Endothelial cell of umbilical vein (primary cell): Measurements from ENCODE around the gene SESTD1. TPM values are rescaled to one million over a fixed set of nuclear protein-coding genes. Genes with fewer than 3 reads are reported as not detected.

ENCODE experiments used
- BruUV-seq: library from RNA; stranded (reverse); fragments of 400-500 nt; replicated peaks from 2 replicates; lab custom pipeline; 2021; lab: Mats Ljungman, UMichigan
- CTCF ChIA-PET: fragments of 300-600, 350-600 bp; sonication (Branson Sonifier 250); formaldehyde crosslinking; loops from one replicate; lab custom pipeline; 2021; ENCODE audit warnings: antibody characterized with exemption, inconsistent platforms; lab: Charles Lee
- POLR2A ChIA-PET: fragments of 300-600, 350-600 bp; sonication (Branson Sonifier 250); formaldehyde crosslinking; loops from one replicate; lab custom pipeline; 2021; ENCODE audit warnings: antibody characterized with exemption, inconsistent platforms; lab: Charles Lee
- DNase-seq: peaks from one replicate; pipeline ENCODE4 v3.0.0-alpha.2; 2011; ENCODE audit warnings: low read depth, low spot score
- FAIRE-seq: peaks from 2 replicates; lab custom pipeline; 2011; peaks lifted over from hg19 to GRCh38; lab: Jason Lieb, UNC
- H2AFZ ChIP-seq: 2 replicates; pipeline ENCODE4 v1.6.0; 2012; ENCODE audit warnings: low read depth, low read length, control low read depth, inconsistent platforms
- H3K27ac ChIP-seq: 2 replicates; pipeline ENCODE4 v1.5.1; 2011; ENCODE audit warnings: low read depth, mild to moderate bottlenecking, control low read depth, low read length, moderate library complexity; ENCODE audit not compliant: insufficient read depth
- H3K27me3 ChIP-seq, 2 experiments: 2 replicates each; pipeline versions ENCODE4 v1.6.0 to v1.6.1; 2011; ENCODE audit warnings: low read length in 2 of 2, mixed read lengths in 1 of 2; ENCODE audit not compliant: control insufficient read depth in 2 of 2, insufficient read depth in 2 of 2
- H3K36me3 ChIP-seq, 2 experiments: 2 replicates in 1 of 2; 3 replicates in 1 of 2; pipeline ENCODE4 v1.5.1; 2011; ENCODE audit warnings: low read length in 2 of 2, mild to moderate bottlenecking in 1 of 2, moderate library complexity in 1 of 2; ENCODE audit not compliant: control insufficient read depth in 2 of 2, insufficient read depth in 2 of 2; ENCODE audit errors: extremely low read depth in 1 of 2
- H3K4me1 ChIP-seq: 3 replicates; pipeline ENCODE4 v1.5.1; 2011; ENCODE audit warnings: mild to moderate bottlenecking, low read length; ENCODE audit not compliant: control insufficient read depth, insufficient read depth; ENCODE audit errors: extremely low read depth
- H3K4me2 ChIP-seq: 2 replicates; pipeline ENCODE4 v1.6.1; 2011; ENCODE audit warnings: low read length, control low read depth, mixed read lengths; ENCODE audit not compliant: insufficient read depth
- H3K4me3 ChIP-seq, 3 experiments: fragments of 200-600 bp in 1 of 3; sonication (generic), shearing (Covaris generic) in 1 of 3; replicated peaks in 1 of 3; 2 replicates each; pipeline ENCODE4 v1.5.1; 2011 to 2016; ENCODE audit warnings: control low read depth in 3 of 3, low read length in 3 of 3, mild to moderate bottlenecking in 2 of 3, inconsistent platforms in 1 of 3, low read depth in 1 of 3, moderate library complexity in 1 of 3; ENCODE audit not compliant: insufficient read depth in 1 of 3
- H3K79me2 ChIP-seq: 2 replicates; pipeline ENCODE4 v1.6.0; 2012; ENCODE audit warnings: low read length, inconsistent platforms; ENCODE audit not compliant: control insufficient read depth, insufficient read depth
- H3K9ac ChIP-seq: replicated peaks from 2 replicates; pipeline ENCODE3; 2011; ENCODE audit warnings: low read length, control low read depth; ENCODE audit not compliant: insufficient read depth; ENCODE audit errors: extremely low read depth
- H3K9me1 ChIP-seq: replicated peaks from 3 replicates; pipeline ENCODE4 v1.6.0; 2011; ENCODE audit warnings: mild to moderate bottlenecking, low read length; ENCODE audit not compliant: control insufficient read depth, insufficient read depth; ENCODE audit errors: extremely low read depth
- H3K9me3 ChIP-seq: replicated peaks from 2 replicates; pipeline ENCODE4 v1.5.1; 2012; ENCODE audit warnings: low read length, inconsistent platforms; ENCODE audit not compliant: control insufficient read depth, insufficient read depth
- H4K20me1 ChIP-seq: replicated peaks from 2 replicates; pipeline ENCODE3; 2011; ENCODE audit warnings: mild to moderate bottlenecking, low read length; ENCODE audit not compliant: control insufficient read depth, insufficient read depth; ENCODE audit errors: extremely low read depth
- EZH2 ChIP-seq: IDR thresholded peaks from 2 replicates; pipeline ENCODE4 v1.6.1; 2012; ENCODE audit warnings: borderline replicate concordance, low read depth, mild to moderate bottlenecking, moderate library complexity, low read length, inconsistent platforms; ENCODE audit not compliant: severe bottlenecking
- FOS ChIP-seq: IDR thresholded peaks from 2 replicates; pipeline ENCODE4 v1.6.1; 2011; ENCODE audit warnings: mild to moderate bottlenecking, low read length, moderate library complexity, borderline replicate concordance; ENCODE audit not compliant: insufficient read depth
- GATA2 ChIP-seq: IDR thresholded peaks from 2 replicates; pipeline ENCODE4 v1.7.0; 2011; ENCODE audit warnings: low read depth, mild to moderate bottlenecking, moderate library complexity, mixed read lengths, low read length; ENCODE audit not compliant: insufficient read length, insufficient read depth
- JUN ChIP-seq: IDR thresholded peaks from 2 replicates; pipeline ENCODE4 v1.6.1; 2011; ENCODE audit warnings: borderline replicate concordance, low read depth; ENCODE audit not compliant: insufficient read length, insufficient read depth
- MYC ChIP-seq: IDR thresholded peaks from one replicate; pipeline ENCODE4 v1.6.1; 2011; ENCODE audit warnings: mild to moderate bottlenecking, low read depth, low read length
- POLR2A ChIP-seq: IDR thresholded peaks from 2 replicates; pipeline ENCODE4 v1.6.1; 2012; ENCODE audit warnings: low read depth, mild to moderate bottlenecking, control low read depth, low read length
- POLR2AphosphoS5 ChIP-seq: IDR thresholded peaks from 2 replicates; pipeline ENCODE4 v1.6.1; 2012; ENCODE audit warnings: low read depth, mild to moderate bottlenecking, control low read depth, low read length, moderate library complexity; ENCODE audit not compliant: insufficient read depth
- dilution Hi-C: fragments of 300-500 bp; cut with MboI; formaldehyde crosslinking; loops from one replicate; pipeline ENCODE4 v1.15.0; 2019; ENCODE audit warnings: low sequenced_read_pairs; ENCODE audit not compliant: extremely low pct_ligation_motif_present
- intact Hi-C: fragments of 100-400 bp; cut with micrococcal nuclease; formaldehyde crosslinking; loops from one replicate; pipeline ENCODE4 v1.10.0; 2022
- polyA plus RNA-seq, 4 experiments: library from polyadenylated mRNA; depleted of rRNA in 3 of 4; stranded (reverse) in 3 of 4; unstranded in 1 of 4; fragments of >200 nt; gene quantifications; 2 replicates each; pipeline versions ENCODE4 v1.2.1 to v1.2.3, GENCODE V29; 2011 to 2012; ENCODE audit warnings: missing spikeins in 1 of 4
- total RNA-seq: library from RNA; stranded (reverse); gene quantifications from 2 replicates; pipeline ENCODE4 v1.2.3, GENCODE V29; 2021
- TF ChIP-seq, protein P1 (sequence below): IDR thresholded peaks from 2 replicates; pipeline ENCODE4 v1.6.1; 2011; ENCODE audit not compliant: insufficient read depth, insufficient read length
- TF ChIP-seq, protein P2 (sequence below), 2 donors: IDR thresholded peaks; 1 replicate in 1 of 2; 2 replicates in 1 of 2; pipeline ENCODE4 v1.5.1; 2011; ENCODE audit warnings: low read length in 2 of 2, mild to moderate bottlenecking in 2 of 2, moderate library complexity in 2 of 2, control low read depth in 1 of 2, inconsistent platforms in 1 of 2, low read depth in 1 of 2; ENCODE audit not compliant: insufficient read depth in 1 of 2; ENCODE audit errors: extremely low read depth in 1 of 2

SESTD1 gene
- total and polyA plus RNA-seq, 2 donors (not counting 3 experiments of a cell fraction or from before 2014, with no cell fraction given), result 9.8 to 72.4 TPM

DNA sequence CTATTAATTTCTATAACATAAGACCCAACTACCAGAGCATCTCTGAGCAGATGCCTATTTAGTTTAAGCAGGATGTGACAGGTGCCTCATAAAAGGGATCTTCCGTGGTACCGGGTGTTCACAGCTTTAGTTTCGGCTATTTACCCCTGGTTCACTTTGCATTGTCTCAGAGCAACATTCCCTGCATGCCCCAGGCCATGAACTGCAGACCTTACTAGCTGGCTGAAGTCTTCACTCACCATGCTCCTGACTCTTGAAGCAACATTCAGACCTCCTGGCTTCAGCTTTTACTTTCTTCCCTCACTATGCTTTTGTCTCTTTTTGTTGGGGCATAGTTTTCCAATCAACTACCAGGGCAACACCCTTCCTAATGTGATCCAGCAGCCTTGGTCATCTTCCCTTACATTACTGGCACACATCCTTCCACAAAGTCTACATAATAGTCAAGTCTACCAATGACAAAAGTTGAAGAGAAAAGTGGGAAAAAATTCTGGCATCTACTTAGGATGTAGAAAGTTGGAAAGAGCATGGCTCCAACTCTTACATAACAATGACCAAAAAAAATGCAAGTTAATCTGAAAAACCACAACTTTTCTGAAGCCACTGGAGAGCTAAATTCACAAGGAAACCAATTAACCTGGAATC lies 99.2 kb downstream of the SESTD1 start:
- intact Hi-C loops, result no loop called here
- H2AFZ ChIP-seq, result no peak overlapping the region
- no peak overlapping the region for H3K27ac ChIP-seq
- H4K20me1 ChIP-seq, result no peaks in the 10 kb centered on the region
- TF ChIP-seq FOS (no peak), EZH2 (no peak), POLR2A (no peak), GATA2 (no peak), JUN (no peak), MYC (no peak), POLR2AphosphoS5 (no peak)
- TF ChIP-seq, protein P1, sequence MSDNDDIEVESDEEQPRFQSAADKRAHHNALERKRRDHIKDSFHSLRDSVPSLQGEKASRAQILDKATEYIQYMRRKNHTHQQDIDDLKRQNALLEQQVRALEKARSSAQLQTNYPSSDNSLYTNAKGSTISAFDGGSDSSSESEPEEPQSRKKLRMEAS, result no peak
- TF ChIP-seq, protein P2, sequence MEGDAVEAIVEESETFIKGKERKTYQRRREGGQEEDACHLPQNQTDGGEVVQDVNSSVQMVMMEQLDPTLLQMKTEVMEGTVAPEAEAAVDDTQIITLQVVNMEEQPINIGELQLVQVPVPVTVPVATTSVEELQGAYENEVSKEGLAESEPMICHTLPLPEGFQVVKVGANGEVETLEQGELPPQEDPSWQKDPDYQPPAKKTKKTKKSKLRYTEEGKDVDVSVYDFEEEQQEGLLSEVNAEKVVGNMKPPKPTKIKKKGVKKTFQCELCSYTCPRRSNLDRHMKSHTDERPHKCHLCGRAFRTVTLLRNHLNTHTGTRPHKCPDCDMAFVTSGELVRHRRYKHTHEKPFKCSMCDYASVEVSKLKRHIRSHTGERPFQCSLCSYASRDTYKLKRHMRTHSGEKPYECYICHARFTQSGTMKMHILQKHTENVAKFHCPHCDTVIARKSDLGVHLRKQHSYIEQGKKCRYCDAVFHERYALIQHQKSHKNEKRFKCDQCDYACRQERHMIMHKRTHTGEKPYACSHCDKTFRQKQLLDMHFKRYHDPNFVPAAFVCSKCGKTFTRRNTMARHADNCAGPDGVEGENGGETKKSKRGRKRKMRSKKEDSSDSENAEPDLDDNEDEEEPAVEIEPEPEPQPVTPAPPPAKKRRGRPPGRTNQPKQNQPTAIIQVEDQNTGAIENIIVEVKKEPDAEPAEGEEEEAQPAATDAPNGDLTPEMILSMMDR (IDR thresholded peaks at IDR 0.05; ENCODE audit: extremely low read depth in 1 of 2, insufficient read depth in 1 of 2, low read depth in 1 of 2, low read length in 2 of 2), result no peak
- CTCF ChIA-PET, result interaction anchor here (1.1 kb wide), 1 partner anchor 245 kb away, joined by 3 read pairs; no protein-coding TSS in a partner anchor
- H3K4me2 ChIP-seq, result no peak overlapping the region
- DNase-seq (no peak), FAIRE-seq (no peak)
- no peaks in the 10 kb centered on the region for H3K9me3 ChIP-seq
- H3K9me1 ChIP-seq, result no peaks in the 10 kb centered on the region
- dilution Hi-C loops, result no loop called here
- H3K4me1 ChIP-seq, result no peaks in the 10 kb centered on the region
- POLR2A ChIA-PET, result no interaction called here
- BruUV-seq, result no TSS peak
- no peak overlapping the region for H3K4me3 ChIP-seq
- no peaks in the 10 kb centered on the region for H3K79me2 ChIP-seq
- H3K9ac ChIP-seq, result no peak overlapping the region
- peaks cover 0 to 1% of the 10 kb centered on the region in 2 experiments for H3K36me3 ChIP-seq
- H3K27me3 ChIP-seq, result no peaks in the 10 kb centered on the region
